Measurements from ENCODE around the gene LACC1.

LACC1 gene

GRCh38 chr13:43936647-43937046, 56.9 kb downstream of the LACC1 start:
- no peaks in the 10 kb centered on the region for H3K27me3 ChIP-seq
- peaks cover 15% of the 10 kb centered on the region for H3K4me1 ChIP-seq
- H3K27ac ChIP-seq: no peak overlapping the region
- no peak overlapping the region for H3K9ac ChIP-seq
- H3K9me3 ChIP-seq: peaks cover under 1% of the 10 kb centered on the region; the same call in 1 of the 2 replicates
- no peak for TF ChIP-seq Cebpa-rat (IDR thresholded peaks at IDR 0.05)
- H3K4me3 ChIP-seq: no peak overlapping the region
- H3K36me3 ChIP-seq: no peaks in the 10 kb centered on the region
- H4K20me1 ChIP-seq: no peaks in the 10 kb centered on the region
- H3K4me2 ChIP-seq: no peak overlapping the region

- Histone ChIP-seq H3K4me3 (no peak overlapping the region), H3K27me3 (no peaks in the 10 kb centered on the region), H3K9me3 (no peaks in the 10 kb centered on the region), H4K20me1 (no peaks in the 10 kb centered on the region), H3K27ac (no peak overlapping the region), H3K4me1 (peaks cover 11% of the 10 kb centered on the region), H3K36me3 (no peaks in the 10 kb centered on the region), H3K9ac (no peak overlapping the region), H3K4me2 (no peak overlapping the region)
- TF ChIP-seq Cebpa-rat (IDR thresholded peaks at IDR 0.05): no peak
Observed at GRCh38 chr13:43937839-43938238, 58.1 kb downstream of the LACC1 start.

- Histone ChIP-seq H3K27ac (no peak overlapping the region), H3K4me3 (no peak overlapping the region), H3K27me3 (no peaks in the 10 kb centered on the region), H3K4me2 (no peak overlapping the region), H3K9me3 (no peaks in the 10 kb centered on the region), H3K9ac (no peak overlapping the region), H3K4me1 (peaks cover 10% of the 10 kb centered on the region), H3K36me3 (no peaks in the 10 kb centered on the region), H4K20me1 (no peaks in the 10 kb centered on the region)
- no peak for TF ChIP-seq Cebpa-rat (IDR thresholded peaks at IDR 0.05)
Observed at GRCh38 chr13:43938449-43938848, 58.7 kb downstream of the LACC1 start.

- H3K4me1 ChIP-seq: peaks cover 10% of the 10 kb centered on the region
Observed at GRCh38 chr13:43939086-43939485, 59.4 kb downstream of the LACC1 start.

GRCh38 chr13:43942286-43942685, 62.6 kb downstream of the LACC1 start:
- TF ChIP-seq Cebpa-rat (IDR thresholded peaks at IDR 0.05): no peak
- no peak overlapping the region for H3K27ac ChIP-seq
- H3K9ac ChIP-seq: no peak overlapping the region
- H3K36me3 ChIP-seq: no peaks in the 10 kb centered on the region
- no peaks in the 10 kb centered on the region for H3K27me3 ChIP-seq
- H3K4me2 ChIP-seq: no peak overlapping the region
- no peaks in the 10 kb centered on the region for H3K4me1 ChIP-seq
- H3K4me3 ChIP-seq: no peak overlapping the region
- no peaks in the 10 kb centered on the region for H3K9me3 ChIP-seq
- no peaks in the 10 kb centered on the region for H4K20me1 ChIP-seq

More at GRCh38 chr13:43939086-43939485, 59.4 kb downstream of the LACC1 start:
- no peaks in the 10 kb centered on the region for H3K9me3 ChIP-seq
- no peak overlapping the region for H3K27ac ChIP-seq
- TF ChIP-seq Cebpa-rat (IDR thresholded peaks at IDR 0.05): no peak
- no peak overlapping the region for H3K9ac ChIP-seq
- H3K36me3 ChIP-seq: no peaks in the 10 kb centered on the region
- no peaks in the 10 kb centered on the region for H3K27me3 ChIP-seq
- H4K20me1 ChIP-seq: no peaks in the 10 kb centered on the region
- no peak overlapping the region for H3K4me3 ChIP-seq
- no peak overlapping the region for H3K4me2 ChIP-seq
